ENCODE measurements around the gene STOM.

DNA sequence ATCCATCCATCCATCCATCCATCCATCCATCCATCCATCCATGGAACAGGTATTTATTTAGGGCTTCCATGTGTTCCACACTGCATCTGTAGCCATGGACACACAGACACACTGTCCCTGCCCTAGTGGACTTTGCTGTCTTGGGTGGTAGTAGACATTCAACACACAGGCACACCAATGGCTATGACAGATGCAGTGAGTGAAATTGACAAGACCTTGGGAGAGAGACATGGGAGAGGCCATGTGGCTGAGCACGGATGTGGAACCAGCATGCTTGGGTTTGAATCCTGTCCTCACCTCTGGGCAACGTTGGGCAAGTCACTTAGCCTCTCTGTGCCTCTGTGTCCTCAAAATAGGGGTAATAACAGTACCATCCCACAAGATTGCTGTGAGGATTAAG lies 45.3 kb downstream of the STOM start:
- no peak for TF ChIP-seq POLR2A (IDR thresholded peaks at IDR 0.05)
- TF ChIP-seq, protein P1, sequence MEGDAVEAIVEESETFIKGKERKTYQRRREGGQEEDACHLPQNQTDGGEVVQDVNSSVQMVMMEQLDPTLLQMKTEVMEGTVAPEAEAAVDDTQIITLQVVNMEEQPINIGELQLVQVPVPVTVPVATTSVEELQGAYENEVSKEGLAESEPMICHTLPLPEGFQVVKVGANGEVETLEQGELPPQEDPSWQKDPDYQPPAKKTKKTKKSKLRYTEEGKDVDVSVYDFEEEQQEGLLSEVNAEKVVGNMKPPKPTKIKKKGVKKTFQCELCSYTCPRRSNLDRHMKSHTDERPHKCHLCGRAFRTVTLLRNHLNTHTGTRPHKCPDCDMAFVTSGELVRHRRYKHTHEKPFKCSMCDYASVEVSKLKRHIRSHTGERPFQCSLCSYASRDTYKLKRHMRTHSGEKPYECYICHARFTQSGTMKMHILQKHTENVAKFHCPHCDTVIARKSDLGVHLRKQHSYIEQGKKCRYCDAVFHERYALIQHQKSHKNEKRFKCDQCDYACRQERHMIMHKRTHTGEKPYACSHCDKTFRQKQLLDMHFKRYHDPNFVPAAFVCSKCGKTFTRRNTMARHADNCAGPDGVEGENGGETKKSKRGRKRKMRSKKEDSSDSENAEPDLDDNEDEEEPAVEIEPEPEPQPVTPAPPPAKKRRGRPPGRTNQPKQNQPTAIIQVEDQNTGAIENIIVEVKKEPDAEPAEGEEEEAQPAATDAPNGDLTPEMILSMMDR (IDR thresholded peaks at IDR 0.05): no peak

Data from esophagus squamous epithelium (tissue), 4 donors.